GM19452 (cell line): ENCODE measurements around the gene JAZF1.

ENCODE experiments used
- ATAC-seq: cut with Tn5 transposase; IDR thresholded peaks from one replicate; pipeline ENCODE4 v1.9.1; 2021; ENCODE audit not compliant: unreplicated experiment

JAZF1 gene

GRCh38 chr7:27991006-27991528, 189.5 kb downstream of the JAZF1 start:
- no peak for ATAC-seq

GRCh38 chr7:27976531-27976930, 204.1 kb downstream of the JAZF1 start:
- no peak for ATAC-seq

- no peak for ATAC-seq
Observed at GRCh38 chr7:27973625-27974024, 207.0 kb downstream of the JAZF1 start.

GRCh38 chr7:27972276-27972675, 208.3 kb downstream of the JAZF1 start:
- no peak for ATAC-seq

GRCh38 chr7:27971171-27971812, 209.3 kb downstream of the JAZF1 start:
- no peak for ATAC-seq

- no peak for ATAC-seq
Observed at GRCh38 chr7:27970350-27970749, 210.2 kb downstream of the JAZF1 start.

- no peak for ATAC-seq
Observed at GRCh38 chr7:27969346-27969745, 211.2 kb downstream of the JAZF1 start.

- ATAC-seq, result no peak
Observed at GRCh38 chr7:27967639-27968038, 213.0 kb downstream of the JAZF1 start.

GRCh38 chr7:27966219-27966780, 214.3 kb downstream of the JAZF1 start:
- ATAC-seq, result no peak

- ATAC-seq, result no peak
Observed at GRCh38 chr7:27965650-27966049, 214.9 kb downstream of the JAZF1 start.

- ATAC-seq, result no peak
Observed at GRCh38 chr7:27964820-27965219, 215.8 kb downstream of the JAZF1 start.

- ATAC-seq, result no peak
Observed at GRCh38 chr7:27963056-27963455, 217.5 kb downstream of the JAZF1 start.

- ATAC-seq, result no peak
Observed at GRCh38 chr7:27962273-27962672, 218.3 kb downstream of the JAZF1 start.

GRCh38 chr7:27961255-27961654, 219.3 kb downstream of the JAZF1 start:
- no peak for ATAC-seq

GRCh38 chr7:27960415-27960814, 220.2 kb downstream of the JAZF1 start:
- ATAC-seq, result no peak

GRCh38 chr7:27958933-27959548, 221.6 kb downstream of the JAZF1 start:
- no peak for ATAC-seq

GRCh38 chr7:27955596-27955995, 225.0 kb downstream of the JAZF1 start:
- no peak for ATAC-seq

- no peak for ATAC-seq
Observed at GRCh38 chr7:27955011-27955410, 225.6 kb downstream of the JAZF1 start.

GRCh38 chr7:27953777-27954176, 226.8 kb downstream of the JAZF1 start:
- ATAC-seq, result no peak

- no peak for ATAC-seq
Observed at GRCh38 chr7:27953361-27953760, 227.2 kb downstream of the JAZF1 start.

- no peak for ATAC-seq
Observed at GRCh38 chr7:27952456-27953285, 227.9 kb downstream of the JAZF1 start.
